GM21737 (cell line): ENCODE measurements around the gene TFPI2.
"Not testable (repeated sequence)": the region's sequence is repeated elsewhere in the genome, so short reads cannot be mapped to it uniquely, and the experiment has no call there.

Experiments used
- ATAC-seq: cut with Tn5 transposase; IDR thresholded peaks from one replicate; pipeline ENCODE4 v1.9.1; 2021; ENCODE audit warnings: mild to moderate bottlenecking, moderate library complexity; ENCODE audit not compliant: unreplicated experiment

Gene TFPI2, protein sequence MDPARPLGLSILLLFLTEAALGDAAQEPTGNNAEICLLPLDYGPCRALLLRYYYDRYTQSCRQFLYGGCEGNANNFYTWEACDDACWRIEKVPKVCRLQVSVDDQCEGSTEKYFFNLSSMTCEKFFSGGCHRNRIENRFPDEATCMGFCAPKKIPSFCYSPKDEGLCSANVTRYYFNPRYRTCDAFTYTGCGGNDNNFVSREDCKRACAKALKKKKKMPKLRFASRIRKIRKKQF

DNA sequence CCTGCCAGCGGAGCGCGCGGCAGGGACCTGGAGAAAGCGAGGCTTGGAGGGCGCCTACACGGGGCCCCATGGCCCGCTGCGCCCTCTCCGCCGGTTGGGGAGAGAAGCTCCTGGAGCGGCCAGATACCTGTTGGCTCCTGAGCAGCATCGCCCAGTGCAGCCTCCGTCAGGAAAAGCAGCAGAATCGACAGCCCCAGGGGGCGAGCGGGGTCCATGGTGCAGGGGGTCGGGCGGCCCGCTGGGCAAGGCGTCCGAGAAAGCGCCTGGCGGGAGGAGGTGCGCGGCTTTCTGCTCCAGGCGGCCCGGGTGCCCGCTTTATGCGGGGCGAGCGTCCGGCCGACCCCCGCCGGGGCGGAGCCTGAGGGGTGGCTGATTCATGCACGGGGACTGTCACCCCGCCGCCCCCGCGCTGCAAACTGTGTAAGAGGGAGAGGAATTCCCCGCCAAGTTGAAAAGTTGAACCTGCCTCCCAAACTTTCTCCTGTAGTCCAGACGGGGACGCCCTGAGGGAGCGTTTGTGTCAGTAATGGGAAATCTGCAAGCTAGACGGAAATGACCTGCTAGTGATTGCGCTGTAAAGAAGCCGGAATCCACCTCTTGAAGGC lies at the start of gene TFPI2:
Gene TFPI2, minus strand, starts transcription at position 290 of the 605 bp plus-strand sequence. Its CDS starts 75 bp downstream, at position 215.
- peak; percentile 45 for ATAC-seq

DNA sequence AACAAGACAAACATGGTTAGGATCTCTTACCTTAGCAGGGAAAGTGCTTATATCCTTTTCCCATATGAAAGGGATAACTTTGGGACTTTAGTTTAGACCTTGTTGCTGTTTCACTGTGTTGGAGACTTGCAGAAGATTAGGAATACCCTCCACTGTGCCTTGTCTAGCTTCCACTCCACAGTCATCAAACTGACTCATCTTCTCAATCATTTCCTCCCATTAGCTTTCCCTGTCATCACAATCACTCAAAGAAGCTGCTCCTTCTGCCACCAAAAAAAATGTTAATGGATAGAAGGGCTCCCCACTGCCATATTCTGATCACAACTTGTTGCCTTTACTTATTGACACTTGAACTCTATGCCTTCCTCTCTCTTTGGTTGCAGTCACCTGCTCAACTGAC lies 47.7 kb upstream of the TFPI2 start:
- no peak for ATAC-seq

DNA sequence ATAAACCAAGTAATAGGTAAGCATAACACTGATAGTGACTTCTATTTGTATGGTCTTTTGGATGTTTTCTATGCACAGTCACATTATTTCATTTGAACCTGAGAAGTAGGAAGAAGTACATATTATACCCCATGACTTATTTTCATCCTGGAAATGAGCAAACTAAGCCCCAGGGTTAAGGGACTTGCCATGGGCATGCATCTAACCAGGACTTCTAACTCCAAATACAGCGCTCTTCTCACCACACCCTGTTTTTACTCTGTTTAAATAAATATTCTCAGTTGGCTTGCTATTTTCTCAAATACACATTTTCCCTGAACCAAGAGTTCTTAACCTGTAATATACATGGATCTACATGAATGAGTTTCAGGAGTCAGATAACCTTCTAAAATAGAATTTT lies 47.3 kb upstream of the TFPI2 start:
- no peak for ATAC-seq

DNA sequence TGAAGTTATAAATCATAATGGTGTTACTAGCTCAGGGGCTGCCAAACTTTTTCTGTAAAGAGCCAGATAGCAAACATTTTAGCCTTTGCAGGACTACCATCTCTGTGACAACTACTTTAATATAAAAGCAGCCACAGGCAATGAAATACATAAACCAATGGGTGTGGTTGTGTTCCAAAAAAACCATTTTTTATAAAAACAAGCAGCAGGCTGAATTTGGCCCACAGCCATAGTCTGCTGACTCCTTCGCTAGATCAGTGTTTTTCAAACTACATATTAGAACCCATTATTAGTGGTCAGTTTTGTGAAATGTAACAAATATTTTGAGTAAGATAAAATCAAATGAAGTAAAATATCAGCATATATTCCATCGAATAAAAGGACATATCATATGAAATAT lies 44.5 kb upstream of the TFPI2 start:
- ATAC-seq = no peak

DNA sequence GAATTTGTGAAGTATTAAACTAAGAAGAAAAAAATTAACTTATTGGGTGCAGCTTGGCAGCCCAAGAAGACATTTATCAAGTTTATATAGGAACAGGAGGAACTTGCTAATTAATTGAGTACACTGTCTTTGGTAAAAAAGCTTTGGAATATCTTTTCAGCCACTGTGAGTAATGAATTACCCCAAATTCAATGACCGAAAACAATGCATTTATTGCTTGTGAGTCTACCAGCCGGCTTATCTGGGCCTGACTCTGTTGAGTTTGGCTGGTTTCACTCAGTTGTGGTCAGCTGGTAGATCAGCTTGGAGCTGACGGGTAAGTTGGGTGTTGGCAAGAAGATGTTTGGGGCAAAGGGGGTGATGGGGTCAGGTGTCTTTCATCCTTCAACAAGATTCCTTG lies 42.6 kb upstream of the TFPI2 start:
- no peak for ATAC-seq

DNA sequence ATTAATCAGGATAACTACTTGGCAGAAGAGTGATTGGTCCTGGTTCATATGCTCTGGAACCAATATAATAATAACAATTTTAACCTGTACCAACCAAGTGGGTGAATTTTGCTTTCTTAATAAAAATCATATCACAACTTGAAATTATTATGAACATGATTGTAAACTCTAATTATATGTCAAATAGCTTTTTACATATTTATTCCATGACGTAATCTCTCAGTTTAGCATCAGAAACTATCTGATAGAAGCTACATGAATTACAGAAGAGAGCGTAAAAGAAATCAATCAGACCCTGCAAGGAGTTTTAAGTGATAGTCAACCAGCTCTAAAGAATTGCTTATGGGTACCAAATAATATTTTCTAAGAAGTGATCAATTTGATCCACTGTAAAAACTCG lies 41.1 kb upstream of the TFPI2 start:
- no peak for ATAC-seq

DNA sequence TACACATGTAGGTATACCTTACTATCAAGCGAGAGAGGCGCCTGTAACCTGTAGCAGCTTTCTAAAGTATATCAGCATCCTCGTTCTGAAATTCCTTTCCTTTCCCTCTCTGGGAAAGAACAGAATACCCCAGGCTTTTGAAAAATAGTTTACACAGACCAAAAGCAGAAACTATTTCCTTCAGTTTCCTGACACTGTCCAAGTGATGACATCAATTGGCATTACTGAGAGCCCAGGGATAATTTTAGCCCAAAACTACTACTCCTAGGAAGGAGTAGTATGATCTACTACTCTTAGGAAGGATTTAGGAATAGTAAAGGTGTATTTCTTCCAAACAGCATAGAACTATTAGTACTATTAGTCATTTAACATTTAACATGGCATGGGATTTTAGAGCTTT lies 37.0 kb upstream of the TFPI2 start:
- ATAC-seq = no peak

DNA sequence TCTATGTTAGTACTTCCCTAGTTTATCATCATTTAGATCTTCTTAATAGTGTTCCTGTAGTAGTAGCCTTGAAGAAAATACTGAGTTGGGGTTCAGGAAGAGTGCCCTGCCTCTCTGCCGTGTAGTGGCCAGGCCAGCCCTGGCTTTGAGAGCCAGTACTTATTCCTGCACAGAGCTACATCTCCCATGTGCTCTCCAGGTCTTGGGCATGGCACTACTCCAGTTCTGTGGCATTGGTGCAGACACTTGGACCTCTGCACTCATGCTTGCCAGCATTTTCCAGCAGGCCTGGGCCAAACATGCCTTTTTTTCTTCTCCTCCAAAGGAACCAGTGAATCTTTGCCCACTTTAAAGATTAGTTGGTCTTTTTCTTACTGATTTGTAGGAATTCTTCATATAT lies 36.2 kb upstream of the TFPI2 start:
- ATAC-seq = no peak

DNA sequence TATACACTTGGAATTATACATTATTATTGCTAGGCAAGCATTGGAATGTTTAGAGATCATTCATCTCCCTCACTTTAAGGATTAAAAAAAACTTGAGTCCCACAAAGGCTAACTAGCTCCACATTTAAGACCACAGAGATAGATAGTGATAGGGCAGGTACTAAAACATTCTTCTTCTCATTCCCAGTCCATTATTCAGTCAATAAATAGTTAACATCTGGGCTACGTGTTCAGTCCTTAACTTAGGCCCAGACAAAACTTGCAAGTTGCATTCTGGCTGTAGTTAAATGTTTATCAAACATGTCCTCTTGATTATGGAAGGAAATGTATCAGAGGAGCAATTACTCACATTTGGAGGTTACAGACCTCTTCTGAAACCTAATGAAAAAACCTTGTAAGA lies 33.4 kb upstream of the TFPI2 start:
- ATAC-seq = no peak

DNA sequence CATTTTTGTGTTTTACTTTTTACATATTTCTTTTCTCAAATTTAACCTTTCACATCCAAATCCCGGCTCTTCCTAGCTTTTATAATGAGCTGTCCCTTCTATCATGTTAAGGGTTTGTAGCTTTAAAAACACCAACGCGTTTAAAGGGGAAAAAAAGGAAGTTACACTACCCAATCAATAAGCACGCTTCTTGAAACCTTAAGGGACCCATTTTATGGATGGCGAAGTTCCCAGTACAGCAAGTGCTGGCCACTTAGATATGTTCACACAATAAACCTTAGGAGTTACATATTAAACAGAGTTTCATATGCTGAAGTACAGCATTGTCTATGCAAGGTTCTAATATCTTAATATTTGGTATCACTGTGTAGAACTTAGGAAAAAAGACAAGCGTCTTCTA lies 32.7 kb upstream of the TFPI2 start:
- ATAC-seq = no peak

DNA sequence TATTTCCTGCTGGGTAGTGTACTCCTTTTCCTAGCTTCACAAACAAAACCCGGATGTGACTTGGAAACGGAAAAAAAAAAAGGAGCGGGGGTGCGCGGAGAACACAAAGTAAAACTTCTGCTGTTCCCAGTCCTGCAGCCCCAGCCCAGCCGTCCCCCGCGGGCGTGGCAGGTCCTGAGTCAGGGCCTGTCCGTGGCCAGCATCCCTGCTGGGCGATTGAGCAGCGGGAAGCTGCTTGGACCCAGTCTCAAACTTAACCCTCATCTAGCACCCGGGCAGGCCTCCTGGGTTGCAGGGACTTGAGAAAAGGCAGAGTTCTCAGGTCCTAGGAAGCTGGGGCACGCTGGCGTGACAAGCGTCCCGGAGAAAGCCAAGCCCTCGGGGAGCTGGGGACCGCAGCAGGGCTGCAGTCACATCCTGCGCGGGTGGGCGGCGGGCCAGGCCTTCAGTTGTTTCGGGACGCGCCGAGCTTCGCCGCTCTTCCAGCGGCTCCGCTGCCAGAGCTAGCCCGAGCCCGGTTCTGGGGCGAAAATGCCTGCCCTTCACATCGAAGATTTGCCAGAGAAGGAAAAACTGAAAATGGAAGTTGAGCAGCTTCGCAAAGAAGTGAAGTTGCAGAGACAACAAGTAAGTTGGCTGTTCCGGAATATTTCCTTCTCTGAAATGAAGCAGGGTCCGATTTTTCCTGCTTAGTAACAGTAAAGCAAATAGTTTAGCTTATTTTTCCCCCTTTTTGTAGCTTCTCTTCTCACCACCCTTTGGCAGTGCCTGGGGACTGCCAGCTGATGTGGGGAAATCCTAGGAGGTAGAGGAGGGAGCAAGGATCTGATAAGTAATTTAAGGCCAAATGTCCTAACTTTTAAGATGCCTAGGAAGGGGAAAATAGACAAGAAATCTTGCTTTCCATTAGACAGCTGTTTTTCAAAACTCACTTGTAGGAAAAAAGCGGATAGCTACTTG lies 31.3 kb upstream of the TFPI2 start, which contains the start of gene GNG11:
Gene GNG11, plus strand, starts transcription at position 129 of the 960 bp plus-strand sequence. Its CDS starts 403 bp downstream, at position 532.
- peak; percentile 94 for ATAC-seq

DNA sequence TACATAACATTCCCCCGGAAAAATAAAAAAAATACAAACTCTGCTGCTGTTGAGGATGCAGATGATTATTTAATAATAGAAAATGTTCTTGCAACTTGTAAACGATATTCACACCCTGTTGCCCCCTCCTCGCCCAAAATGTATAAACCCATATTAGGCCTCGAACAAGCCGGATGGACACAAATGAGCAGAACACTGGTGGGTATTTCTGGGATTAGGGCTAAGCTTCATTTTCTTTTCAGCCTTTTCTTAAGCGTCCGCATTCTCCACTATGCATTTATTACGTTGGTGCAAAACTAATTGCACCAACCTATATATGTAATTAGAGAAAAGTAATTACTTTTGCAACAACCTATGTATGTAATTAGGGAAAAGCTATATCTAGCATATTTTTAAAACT lies 30.6 kb upstream of the TFPI2 start:
- ATAC-seq = no peak

DNA sequence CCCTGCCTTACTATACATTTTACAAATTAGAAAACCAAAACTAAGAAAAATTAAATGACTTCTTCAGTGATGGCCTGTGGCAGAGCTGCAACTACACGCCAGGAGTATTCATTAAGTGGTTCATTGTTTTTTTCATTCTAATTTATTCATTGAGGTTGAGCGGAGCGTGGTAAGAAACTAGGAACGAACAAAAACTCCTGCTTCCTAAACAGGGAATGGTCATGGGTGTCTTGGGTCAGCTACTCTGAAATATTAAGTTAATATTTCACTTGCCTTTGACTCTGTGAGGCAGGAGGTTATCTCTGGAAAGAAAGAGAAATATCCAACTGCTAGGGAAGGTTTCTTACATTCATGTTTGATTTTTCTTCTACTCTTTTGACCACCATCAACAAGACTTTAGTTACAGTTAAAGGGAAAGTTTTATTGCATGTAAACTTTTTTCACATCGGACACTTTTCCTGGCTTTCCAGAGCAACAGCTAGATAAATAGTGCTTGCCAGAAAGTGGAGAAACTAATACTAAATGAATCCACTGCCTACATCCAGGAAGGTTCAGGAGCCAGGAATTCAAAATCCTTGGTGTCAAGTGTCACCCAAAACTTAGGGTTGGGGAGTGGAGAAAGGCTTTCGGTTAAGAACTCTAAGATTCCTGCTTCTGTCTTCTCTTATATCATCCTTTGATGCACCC lies 30.1 kb upstream of the TFPI2 start:
- no peak for ATAC-seq

DNA sequence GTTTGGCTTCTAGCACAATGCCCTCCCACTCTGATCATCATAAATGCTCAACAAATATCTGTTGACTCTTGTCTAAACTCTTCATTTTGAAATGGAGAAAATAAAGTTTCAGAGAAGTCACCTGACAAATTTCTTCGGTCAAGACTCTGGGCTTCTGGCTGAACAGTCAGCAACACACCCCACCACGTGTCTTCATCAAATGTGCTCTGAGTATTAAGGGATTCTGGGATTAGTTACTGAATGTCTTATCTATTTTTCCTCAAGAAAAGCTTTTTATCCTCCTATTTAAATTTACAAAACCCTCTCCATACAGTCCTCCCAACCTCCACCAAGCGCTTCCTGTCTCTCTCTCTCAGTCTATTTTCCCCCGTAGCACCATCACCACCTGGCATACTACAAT lies 25.8 kb upstream of the TFPI2 start:
- not testable (repeated sequence) for ATAC-seq

DNA sequence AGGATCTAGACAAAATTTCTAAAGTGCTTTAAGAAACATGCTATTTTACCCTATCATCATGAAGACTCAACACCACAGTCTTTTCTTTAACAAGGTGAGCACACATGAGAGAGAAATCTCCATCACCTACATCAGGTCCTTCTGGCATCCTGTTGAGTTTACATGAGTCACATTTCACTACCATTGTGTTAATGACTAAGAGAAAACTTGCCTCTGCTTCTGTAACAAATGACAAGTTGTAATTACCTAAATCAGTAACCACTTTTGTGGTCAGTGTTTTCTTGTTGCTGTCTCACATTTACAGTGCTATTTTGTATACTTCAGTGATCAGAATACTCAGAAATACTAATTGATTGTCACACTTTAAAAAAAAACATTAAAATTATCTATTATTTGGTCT lies 25.3 kb upstream of the TFPI2 start:
- not testable (repeated sequence) for ATAC-seq

DNA sequence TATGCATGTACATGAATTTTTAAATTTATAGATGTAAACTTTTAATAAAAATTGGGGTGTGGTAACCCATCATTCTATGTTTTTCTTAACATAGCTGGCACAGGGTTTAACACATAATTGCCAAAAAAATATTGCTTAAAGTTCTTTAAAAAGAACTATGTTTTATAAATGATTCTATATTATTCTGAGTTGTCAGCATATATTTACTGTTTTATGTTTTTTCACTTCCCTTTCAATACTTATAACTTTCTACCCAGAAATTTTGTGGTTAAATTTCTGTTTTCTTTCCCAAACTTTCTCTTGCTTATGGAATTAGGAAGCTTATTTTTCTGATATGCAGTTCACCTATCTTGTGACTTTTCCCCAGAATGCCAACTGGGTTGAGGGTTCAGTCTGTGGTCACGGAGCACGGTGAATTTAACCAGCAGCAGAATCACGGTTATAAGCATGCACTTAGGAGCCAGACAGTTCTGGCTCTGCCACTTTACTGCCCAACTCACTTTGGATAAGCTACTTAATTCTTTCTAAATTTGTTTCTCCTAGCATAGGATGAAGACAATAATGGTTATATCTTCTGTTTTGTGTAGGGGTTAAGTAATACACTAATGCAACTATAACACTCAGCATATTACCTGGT lies 24.8 kb upstream of the TFPI2 start:
- not testable (repeated sequence) for ATAC-seq

DNA sequence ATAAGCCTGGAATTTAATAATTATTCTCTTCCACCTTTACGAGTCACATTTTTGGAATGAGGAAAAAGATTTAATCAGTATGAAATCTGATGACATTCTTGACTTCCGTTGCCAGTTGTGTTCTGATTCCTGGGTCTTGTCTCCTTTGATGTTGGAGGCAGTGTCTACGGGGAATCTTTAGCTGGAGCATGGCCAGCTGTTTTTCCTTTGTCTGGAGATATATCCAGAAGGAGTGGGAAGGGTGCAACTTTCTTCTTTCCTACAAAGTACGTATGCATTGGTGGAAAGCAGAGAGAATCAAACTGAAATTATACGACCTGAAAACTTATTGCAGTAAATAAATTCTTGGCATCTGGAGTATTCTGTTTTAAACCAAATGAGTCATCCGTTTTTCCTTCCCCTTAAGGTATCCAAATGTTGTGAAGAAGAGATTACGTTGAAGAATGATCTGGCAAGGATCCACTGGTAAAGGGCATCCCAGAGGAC lies 24.1 kb upstream of the TFPI2 start:
- no peak for ATAC-seq

DNA sequence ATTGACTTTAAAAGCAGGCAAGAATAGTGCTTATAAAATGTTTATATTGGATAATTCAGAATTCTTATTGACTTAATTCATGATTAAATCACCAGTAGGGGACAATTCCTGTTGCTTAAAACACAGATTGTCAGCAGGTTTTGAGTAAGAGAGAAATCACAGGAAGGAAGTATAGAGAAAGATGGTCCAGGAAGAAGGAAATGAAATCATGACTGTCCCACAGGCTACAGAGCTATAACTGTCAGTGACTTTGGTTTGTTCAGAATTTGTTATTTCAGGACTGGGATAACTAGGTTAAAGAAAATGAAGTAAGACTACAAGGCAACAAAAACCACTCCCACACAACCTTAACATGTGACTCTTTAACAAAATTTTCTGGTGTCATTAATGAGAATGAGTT lies 22.6 kb upstream of the TFPI2 start:
- ATAC-seq = no peak

DNA sequence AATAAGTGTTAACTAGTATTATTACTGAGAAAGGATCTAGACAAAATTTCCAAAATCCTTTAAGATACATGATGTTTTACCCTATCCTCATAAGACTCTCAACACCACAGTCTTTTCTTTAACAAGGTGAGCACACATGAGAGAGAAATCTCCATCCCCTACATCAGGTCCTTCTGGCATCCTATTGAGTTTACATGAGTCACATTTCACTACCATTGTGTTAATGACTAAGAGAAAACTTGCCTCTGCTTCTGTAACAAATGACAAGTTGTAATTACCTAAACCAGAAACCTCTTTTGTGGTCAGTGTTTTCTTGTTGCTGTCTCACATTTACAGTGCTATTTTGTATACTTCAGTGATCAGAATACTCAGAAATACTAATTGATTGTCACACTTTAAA lies 21.1 kb upstream of the TFPI2 start:
- not testable (repeated sequence) for ATAC-seq

DNA sequence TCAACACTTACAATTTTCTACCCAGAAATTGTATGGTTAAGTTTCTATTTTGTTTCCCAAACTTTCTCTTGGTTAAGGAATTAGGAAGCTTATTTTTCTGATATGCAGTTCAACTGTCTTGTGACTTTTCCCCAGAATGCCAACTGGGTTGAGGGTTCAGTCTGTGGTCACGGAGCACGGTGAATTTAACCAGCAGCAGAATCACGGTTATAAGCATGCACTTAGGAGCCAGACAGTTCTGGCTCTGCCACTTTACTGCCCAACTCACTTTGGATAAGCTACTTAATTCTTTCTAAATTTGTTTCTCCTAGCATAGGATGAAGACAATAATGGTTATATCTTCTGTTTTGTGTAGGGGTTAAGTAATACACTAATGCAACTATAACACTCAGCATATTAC lies 20.7 kb upstream of the TFPI2 start:
- ATAC-seq = not testable (repeated sequence)
